ENCODE results near the gene IFT20. TPM values are rescaled to one million over a fixed set of nuclear protein-coding genes. Genes with fewer than 3 reads are reported as not detected.

The IFT20 gene
- total and polyA plus RNA-seq, 2 of the 13 experiments (the other 11 are each of a cell fraction or from before 2014, with no cell fraction given) = 28.0 to 37.8 TPM

DNA sequence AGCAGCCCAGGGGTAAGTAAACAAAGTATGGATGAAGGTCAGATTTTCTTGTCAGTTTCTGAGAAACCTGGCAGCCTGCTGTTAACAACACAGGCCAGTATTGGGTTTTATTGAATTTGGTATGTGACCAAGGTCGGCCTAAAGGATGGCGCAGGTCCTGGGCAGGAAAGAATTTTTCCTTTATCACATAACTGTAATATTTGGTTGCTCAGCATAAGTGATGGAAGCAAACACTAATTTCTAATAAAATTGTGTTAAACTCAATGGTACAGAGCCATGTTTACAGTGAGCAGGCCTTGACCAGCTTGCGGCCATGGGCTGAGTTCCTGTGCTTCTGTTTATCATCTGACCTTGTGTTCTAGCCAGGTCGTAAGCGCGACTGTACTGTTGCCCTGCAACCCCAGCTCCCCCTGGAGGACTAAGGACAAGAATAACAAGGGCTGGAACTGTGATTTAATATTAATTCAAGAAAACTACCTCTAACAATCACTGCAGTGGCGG lies 11.5 kb upstream of the IFT20 start (continued):
- TF ChIP-seq, protein P1, sequence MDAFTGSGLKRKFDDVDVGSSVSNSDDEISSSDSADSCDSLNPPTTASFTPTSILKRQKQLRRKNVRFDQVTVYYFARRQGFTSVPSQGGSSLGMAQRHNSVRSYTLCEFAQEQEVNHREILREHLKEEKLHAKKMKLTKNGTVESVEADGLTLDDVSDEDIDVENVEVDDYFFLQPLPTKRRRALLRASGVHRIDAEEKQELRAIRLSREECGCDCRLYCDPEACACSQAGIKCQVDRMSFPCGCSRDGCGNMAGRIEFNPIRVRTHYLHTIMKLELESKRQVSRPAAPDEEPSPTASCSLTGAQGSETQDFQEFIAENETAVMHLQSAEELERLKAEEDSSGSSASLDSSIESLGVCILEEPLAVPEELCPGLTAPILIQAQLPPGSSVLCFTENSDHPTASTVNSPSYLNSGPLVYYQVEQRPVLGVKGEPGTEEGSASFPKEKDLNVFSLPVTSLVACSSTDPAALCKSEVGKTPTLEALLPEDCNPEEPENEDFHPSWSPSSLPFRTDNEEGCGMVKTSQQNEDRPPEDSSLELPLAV (CRISPR knock-in tag; conservative IDR thresholded peaks at IDR 0.05; ENCODE audit: low read depth) = no peak
- TF ChIP-seq, protein P2, sequence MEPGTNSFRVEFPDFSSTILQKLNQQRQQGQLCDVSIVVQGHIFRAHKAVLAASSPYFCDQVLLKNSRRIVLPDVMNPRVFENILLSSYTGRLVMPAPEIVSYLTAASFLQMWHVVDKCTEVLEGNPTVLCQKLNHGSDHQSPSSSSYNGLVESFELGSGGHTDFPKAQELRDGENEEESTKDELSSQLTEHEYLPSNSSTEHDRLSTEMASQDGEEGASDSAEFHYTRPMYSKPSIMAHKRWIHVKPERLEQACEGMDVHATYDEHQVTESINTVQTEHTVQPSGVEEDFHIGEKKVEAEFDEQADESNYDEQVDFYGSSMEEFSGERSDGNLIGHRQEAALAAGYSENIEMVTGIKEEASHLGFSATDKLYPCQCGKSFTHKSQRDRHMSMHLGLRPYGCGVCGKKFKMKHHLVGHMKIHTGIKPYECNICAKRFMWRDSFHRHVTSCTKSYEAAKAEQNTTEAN (CRISPR knock-in tag; conservative IDR thresholded peaks at IDR 0.05) = 0 out of 2 replicates have a peak, but pooled peaks have one; percentile 21
- TF ChIP-seq RARA (CRISPR knock-in tag; IDR thresholded peaks at IDR 0.05) (peak; percentile 67), KDM1A (CRISPR knock-in tag; IDR thresholded peaks at IDR 0.05) (no peak), ZFY (CRISPR knock-in tag; IDR thresholded peaks at IDR 0.05) (peak; percentile 41; the same call in 1 of the 2 replicates), ZNF563 (CRISPR knock-in tag; IDR thresholded peaks at IDR 0.05) (0 out of 2 replicates have a peak, but pooled peaks have one; percentile 37), SOX6 (IDR thresholded peaks at IDR 0.05) (no peak), SOX6 (CRISPR knock-in tag; IDR thresholded peaks at IDR 0.05) (peak; percentile 11; the same call in 1 of the 2 replicates), HMG20B (CRISPR knock-in tag; conservative IDR thresholded peaks at IDR 0.05) (0 out of 2 replicates have a peak, but pooled peaks have one; percentile 39)
- TF ChIP-seq, protein P3, sequence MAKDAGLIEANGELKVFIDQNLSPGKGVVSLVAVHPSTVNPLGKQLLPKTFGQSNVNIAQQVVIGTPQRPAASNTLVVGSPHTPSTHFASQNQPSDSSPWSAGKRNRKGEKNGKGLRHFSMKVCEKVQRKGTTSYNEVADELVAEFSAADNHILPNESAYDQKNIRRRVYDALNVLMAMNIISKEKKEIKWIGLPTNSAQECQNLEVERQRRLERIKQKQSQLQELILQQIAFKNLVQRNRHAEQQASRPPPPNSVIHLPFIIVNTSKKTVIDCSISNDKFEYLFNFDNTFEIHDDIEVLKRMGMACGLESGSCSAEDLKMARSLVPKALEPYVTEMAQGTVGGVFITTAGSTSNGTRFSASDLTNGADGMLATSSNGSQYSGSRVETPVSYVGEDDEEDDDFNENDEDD (CRISPR knock-in tag; IDR thresholded peaks at IDR 0.05; ENCODE audit: borderline replicate concordance) = peak; percentile 36; the same call in 1 of the 2 replicates
- TF ChIP-seq, protein P4, sequence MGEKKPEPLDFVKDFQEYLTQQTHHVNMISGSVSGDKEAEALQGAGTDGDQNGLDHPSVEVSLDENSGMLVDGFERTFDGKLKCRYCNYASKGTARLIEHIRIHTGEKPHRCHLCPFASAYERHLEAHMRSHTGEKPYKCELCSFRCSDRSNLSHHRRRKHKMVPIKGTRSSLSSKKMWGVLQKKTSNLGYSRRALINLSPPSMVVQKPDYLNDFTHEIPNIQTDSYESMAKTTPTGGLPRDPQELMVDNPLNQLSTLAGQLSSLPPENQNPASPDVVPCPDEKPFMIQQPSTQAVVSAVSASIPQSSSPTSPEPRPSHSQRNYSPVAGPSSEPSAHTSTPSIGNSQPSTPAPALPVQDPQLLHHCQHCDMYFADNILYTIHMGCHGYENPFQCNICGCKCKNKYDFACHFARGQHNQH (CRISPR knock-in tag; IDR thresholded peaks at IDR 0.05) = 0 out of 2 replicates have a peak, but pooled peaks have one; percentile 49
- TF ChIP-seq, protein P5, sequence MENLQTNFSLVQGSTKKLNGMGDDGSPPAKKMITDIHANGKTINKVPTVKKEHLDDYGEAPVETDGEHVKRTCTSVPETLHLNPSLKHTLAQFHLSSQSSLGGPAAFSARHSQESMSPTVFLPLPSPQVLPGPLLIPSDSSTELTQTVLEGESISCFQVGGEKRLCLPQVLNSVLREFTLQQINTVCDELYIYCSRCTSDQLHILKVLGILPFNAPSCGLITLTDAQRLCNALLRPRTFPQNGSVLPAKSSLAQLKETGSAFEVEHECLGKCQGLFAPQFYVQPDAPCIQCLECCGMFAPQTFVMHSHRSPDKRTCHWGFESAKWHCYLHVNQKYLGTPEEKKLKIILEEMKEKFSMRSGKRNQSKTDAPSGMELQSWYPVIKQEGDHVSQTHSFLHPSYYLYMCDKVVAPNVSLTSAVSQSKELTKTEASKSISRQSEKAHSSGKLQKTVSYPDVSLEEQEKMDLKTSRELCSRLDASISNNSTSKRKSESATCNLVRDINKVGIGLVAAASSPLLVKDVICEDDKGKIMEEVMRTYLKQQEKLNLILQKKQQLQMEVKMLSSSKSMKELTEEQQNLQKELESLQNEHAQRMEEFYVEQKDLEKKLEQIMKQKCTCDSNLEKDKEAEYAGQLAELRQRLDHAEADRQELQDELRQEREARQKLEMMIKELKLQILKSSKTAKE (CRISPR knock-in tag; IDR thresholded peaks at IDR 0.05; ENCODE audit: borderline replicate concordance) = 0 out of 2 replicates have a peak, but pooled peaks have one; percentile 15

Measured in HepG2 (cell line).